Stimulated activated CD4-positive, alpha-beta T cell treated with anti-CD3 and anti-CD28 coated beads, Interleukin-15, amount 100 ng/mL, for 48 hours (primary cell): ENCODE results near the gene SPTB.
A peak's percentile ranks its signal among the peaks of the same experiment; 100 is the strongest.

Experiments
- DNase-seq, 2 donors: peaks; one replicate each; pipeline ENCODE4 v3.0.0-alpha.2; 2020; ENCODE audit warnings: low read depth in 2 of 2

The SPTB gene

GRCh38 chr14:64885559-64885958, 5.9 kb upstream of the SPTB start:
- DNase-seq: no peak

- peak in 1 of 2 donors; percentile 53 for DNase-seq
Measured at GRCh38 chr14:64880221-64881121, 764 bp upstream of the SPTB start.

GRCh38 chr14:64878837-64879634, 671 bp downstream of the SPTB start:
- no peak for DNase-seq

- DNase-seq: no peak
Measured at GRCh38 chr14:64877846-64878245, 1.9 kb downstream of the SPTB start.

- no peak for DNase-seq
Measured at GRCh38 chr14:64875350-64875749, 4.4 kb downstream of the SPTB start.

GRCh38 chr14:64873506-64874219, 6.0 kb downstream of the SPTB start:
- DNase-seq: no peak

- DNase-seq: no peak
Measured at GRCh38 chr14:64871344-64871743, 8.4 kb downstream of the SPTB start.

- DNase-seq: no peak
Measured at GRCh38 chr14:64870160-64870559, 9.5 kb downstream of the SPTB start.

GRCh38 chr14:64868841-64869240, 10.9 kb downstream of the SPTB start:
- DNase-seq: no peak

GRCh38 chr14:64868379-64868778, 11.3 kb downstream of the SPTB start:
- no peak for DNase-seq

GRCh38 chr14:64867182-64867581, 12.5 kb downstream of the SPTB start:
- no peak for DNase-seq

GRCh38 chr14:64865992-64866391, 13.7 kb downstream of the SPTB start:
- DNase-seq: no peak

GRCh38 chr14:64865109-64865508, 14.6 kb downstream of the SPTB start:
- DNase-seq: no peak

- DNase-seq: no peak
Measured at GRCh38 chr14:64864258-64864657, 15.4 kb downstream of the SPTB start.

- no peak for DNase-seq
Measured at GRCh38 chr14:64861916-64862315, 17.8 kb downstream of the SPTB start.

GRCh38 chr14:64860039-64860438, 19.7 kb downstream of the SPTB start:
- DNase-seq: no peak

- DNase-seq: no peak
Measured at GRCh38 chr14:64857979-64858744, 21.5 kb downstream of the SPTB start.

GRCh38 chr14:64856529-64857445, 22.9 kb downstream of the SPTB start:
- no peak for DNase-seq

- DNase-seq: no peak
Measured at GRCh38 chr14:64855721-64856528, 23.8 kb downstream of the SPTB start.
